Measurements from ENCODE around the gene SLC24A3.

The SLC24A3 gene

DNA sequence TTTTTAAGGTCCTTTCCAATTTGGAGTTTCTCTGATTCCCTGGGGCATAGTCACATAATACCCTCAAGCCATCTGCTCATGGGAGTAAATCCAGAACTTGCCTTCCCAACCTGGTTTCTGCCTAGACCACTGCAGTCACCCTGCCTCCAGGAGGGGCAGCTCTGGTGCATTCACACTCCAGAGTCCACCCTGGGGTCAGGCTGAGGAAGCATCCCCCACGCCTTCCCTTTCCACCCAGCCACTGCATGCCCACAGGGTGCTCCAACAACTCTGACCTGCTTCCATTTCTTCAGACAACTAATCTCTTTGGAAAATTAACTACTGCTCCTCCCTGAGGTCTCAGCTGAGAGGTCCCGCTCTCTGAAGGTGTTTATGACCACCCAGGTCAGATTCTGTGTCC lies 334.2 kb downstream of the SLC24A3 start:
- DNase-seq (ENCODE audit: low read depth): no peak

DNA sequence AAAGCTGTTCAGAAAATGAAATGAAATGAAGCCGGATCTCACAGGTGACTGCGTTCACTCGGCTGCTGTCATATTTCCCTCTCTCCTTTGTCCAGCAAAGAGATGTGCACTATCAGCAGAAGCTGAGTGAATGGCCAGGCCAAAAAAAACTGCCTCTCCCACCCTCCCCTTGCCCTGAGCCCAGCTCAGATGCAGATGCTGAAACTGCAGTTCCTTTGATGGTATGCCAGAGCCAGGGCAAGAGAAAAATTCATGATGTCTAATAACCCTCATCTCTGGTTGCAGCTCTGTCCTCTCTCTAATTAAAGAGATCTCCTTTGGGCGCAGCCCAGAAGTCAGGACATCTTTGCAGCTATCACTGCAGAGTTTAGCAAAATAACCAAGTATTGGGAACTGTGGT lies 335.1 kb downstream of the SLC24A3 start:
- DNase-seq (ENCODE audit: low read depth): no peak

DNA sequence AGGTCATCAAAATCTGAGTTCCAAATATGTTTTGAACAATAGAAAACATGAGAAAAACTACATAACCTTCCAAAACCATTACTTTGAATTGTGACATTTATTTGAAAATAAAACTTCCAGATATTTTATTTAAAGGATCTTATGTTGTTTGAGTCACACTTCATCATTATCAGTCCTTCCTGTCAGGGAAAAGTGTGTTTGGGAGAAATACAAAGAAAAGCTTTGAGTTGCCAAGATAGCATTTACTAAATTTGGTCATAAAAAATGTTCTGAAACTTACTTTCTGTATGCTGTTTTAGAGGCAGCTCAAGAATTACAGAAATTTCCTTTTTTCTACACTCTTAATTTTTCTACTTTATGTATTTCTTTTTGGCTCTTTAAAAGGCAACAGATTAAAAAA lies 337.5 kb downstream of the SLC24A3 start:
- no peak for DNase-seq (ENCODE audit: low read depth)

DNA sequence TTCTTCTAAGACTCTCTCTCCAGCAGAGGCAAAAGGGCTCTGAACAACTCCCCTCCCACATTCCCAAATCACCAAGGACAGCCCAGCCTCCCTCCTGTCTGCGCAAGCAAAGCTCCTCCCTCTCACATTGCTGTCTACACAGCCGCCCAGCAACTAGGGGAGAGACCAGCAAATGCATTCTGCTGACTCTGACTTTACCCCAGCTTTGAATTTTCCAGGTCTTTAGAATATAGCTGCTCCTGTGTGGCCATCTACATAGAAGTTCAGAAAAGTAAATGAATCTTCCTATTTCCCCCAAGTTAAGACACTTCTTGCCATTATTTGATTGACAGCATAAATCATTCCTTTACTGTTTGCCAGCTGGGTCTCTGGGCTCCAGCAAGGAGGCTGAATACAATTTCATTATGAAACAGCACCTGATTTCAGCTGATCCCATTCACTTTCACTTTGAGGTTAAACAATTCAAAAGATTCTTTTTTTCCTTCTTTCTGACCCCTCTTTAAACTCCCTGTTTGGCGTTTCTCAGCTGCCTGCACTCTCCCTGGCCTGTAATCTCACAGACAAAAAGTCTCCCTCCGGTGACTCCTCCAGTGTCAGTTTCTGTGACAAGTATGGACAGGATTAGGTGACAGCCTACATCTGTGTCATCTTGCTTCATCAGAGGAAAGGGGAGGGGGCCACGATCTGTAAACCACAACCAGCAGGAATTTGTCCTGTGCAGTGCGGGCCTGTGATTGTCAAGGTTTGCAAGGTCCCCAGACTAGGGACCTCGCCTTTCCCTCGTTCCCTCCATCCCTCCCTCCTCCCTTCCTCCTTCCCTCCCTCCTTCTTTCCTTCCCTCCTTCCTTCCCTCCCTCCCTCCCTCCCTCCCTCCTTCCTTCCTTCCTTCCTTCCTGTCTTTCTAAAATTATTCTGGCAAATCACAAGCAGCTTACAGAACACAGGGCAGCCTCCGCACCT lies 340.1 kb downstream of the SLC24A3 start:
- no peak for DNase-seq (ENCODE audit: low read depth)

DNA sequence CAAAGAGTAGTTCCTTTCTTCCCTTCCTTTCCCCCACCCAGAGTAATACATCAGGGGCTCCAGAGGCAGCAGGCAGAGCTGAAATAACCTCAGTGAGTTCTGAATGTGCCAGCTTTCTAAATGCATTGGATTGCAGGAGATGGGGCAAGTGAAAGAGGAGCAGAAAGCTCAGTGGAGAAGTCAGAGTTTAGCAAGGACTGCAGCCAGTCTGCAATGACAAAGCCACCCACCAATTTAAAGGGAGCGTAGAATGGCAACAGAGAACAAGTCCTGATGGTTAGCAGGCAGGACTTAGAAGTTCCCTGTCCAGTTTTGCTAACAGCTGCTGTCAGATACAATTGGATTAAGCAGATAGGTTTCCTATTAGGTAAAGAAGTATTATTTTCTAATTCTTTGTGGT lies 342.2 kb downstream of the SLC24A3 start:
- DNase-seq (ENCODE audit: low read depth): no peak

DNA sequence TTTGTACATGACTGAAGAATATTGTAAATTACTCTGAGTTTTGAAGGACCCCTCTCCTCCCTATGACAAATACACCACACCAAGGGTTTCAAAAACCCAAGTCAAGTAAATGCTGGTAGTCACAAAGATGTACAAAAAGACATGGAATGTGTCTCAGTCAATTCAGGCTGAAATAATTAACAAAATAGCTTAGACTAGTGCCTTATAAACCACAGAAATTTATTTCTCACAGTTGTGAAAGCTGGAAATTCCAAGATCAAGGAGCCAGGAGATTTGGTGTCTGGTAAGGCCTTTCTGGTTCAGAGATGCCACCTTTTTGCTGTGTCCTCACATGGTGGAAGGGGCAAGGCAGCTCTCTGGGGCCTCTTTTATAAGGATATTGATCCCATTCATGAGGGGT lies 343.3 kb downstream of the SLC24A3 start:
- DNase-seq (ENCODE audit: low read depth): no peak

DNA sequence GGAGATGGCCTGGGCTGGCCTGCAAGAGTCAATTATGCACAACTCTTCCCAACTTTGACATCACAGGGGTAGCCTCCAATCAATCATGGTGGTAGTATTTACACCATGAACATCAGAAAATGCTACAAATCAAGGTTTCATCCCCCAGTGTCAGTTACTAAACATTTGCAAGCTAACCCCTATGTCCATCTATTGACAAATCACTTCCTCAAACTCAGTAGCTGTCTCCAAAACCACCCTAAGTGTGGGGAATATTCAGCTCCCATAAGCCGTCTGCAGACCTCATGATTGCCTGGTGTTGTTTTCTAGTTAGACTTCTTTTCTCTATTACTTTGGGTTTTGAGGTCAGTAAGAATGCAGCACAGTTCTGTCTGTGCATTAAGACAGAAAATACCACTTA lies 344.8 kb downstream of the SLC24A3 start:
- no peak for DNase-seq (ENCODE audit: low read depth)

DNA sequence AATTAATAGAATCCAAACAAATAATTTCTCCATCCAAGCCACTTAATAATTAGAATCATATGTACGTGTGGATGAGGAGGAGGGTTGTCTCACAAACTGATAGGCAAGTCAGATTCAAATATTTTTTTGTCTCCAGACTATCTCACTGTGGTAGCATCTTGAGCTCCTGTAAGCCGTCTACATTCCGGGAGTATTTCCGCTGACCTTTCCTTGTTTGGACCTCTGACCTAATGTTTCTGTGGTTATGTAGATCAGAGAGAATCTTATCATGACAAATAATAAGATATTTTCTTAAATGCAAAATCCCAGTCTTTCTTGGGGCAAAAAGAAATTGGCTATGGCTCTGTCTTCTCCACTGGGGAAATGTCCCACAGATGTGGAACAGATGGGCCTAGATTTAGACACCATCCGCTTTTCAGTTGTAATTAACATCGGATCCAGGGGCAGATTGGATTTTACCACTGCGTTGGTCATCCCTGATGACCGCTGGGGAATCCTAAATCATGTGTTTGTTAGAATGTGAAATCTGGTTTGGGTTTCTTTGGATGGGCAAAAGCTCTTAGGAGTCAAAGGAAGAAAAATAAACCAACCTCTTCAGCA lies 348.5 kb downstream of the SLC24A3 start:
- DNase-seq (ENCODE audit: low read depth): no peak

DNA sequence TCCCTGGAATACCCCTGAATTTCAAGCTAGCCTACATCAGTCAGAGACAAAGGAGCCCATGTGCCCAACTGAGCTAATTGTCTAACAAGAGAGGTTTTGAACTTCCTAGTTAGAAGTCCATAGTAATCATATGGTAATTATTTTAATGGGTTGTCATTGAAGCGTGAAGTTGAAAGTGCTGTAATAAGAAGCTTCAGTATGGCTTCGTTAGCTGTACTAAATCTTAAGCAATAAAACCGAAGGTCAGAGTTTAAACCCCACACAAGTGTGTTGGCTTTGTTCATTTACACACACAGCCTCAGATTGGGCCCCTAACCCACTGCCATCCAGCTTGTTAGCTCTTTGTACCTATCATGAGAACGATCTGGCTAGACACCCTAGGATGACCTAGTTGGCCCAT lies 350.0 kb downstream of the SLC24A3 start:
- no peak for DNase-seq (ENCODE audit: low read depth)

DNA sequence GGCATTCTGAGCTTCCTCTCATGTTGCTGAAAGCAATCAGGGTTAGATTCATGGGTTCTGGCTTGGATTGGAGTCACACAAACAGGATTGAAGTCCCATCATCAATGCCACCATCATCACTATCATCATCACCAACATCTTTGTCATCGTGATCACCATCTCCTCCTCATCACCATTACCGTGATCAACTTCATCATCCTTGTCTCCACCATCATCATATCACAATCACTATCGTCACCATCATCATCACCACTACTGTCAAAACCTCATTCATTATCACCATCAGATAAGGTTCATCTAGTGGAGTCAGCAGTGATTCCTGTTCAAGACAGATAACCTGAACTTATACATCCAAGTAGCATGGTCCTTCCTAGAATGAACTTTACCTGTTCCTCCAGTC lies 351.8 kb downstream of the SLC24A3 start:
- DNase-seq (ENCODE audit: low read depth): no peak

DNA sequence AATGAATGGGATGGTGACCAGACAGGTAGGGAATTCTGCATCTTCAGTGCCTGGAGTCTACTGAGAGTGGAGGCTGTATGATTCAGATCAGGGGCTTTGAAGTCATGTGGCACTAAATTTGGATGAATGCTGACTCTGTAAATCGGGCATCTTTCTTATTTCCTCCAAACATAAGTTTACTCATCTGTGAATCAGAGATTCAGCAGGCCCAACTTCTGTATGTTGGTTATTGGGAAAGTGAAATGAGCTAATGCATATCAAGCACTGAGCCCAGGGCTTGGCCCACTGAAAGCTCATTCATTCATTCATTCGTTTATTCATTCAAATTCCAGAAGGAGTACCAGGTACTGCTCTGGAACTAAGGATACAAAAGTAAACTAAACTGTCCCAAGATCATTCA lies 353.3 kb downstream of the SLC24A3 start:
- no peak for DNase-seq (ENCODE audit: low read depth)

DNA sequence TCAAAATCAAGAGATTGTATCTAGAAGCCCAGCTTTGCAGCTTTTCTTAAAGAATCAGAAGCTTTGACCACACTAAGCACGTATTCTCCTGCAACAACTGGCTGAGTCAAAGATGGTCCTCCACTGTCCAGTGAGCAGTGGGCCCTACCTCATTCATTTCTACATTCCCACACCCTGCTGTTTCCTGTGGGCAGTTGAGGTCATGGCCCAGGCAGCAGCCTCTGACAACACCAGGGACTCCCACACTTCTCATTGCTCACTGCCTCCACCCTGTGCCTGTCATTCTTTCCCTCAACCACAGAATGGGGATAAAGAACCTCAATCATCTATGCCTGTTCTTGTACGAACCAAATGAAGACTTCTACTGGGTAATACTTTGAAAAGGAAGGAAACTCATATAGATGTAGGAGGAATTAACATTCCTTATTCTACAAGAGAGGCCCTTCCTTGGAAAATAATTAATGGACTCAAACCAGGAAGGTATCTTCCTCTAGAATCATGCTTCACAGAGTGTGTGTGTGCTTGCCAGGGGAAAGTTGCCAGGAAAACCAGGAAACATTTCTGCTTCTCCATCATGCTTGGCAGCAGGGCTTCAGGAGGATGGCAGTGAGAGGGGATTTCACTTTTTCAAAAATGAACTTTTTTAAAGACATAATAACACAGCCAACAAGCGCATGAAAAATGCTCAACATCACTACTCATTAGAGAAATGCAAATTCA lies 353.9 kb downstream of the SLC24A3 start:
- no peak for DNase-seq (ENCODE audit: low read depth)

DNA sequence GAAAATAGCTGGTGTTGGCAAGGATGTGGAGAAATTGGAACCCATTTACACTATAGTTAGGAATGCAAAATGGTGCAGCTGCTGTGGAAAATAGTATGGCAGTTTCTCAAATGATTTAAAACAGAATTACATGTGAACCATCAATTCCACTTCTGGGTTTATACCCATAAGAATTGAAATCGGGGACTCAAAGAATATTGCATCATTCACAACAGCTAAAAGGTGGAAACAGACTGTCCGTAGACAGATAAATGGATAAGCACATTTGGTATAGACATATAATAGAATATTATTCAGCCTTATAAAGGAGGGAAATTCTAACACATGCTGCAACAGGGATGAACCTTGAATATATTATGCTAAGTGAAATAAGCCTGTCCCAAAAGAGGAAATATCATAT lies 355.7 kb downstream of the SLC24A3 start:
- no peak for DNase-seq (ENCODE audit: low read depth)

DNA sequence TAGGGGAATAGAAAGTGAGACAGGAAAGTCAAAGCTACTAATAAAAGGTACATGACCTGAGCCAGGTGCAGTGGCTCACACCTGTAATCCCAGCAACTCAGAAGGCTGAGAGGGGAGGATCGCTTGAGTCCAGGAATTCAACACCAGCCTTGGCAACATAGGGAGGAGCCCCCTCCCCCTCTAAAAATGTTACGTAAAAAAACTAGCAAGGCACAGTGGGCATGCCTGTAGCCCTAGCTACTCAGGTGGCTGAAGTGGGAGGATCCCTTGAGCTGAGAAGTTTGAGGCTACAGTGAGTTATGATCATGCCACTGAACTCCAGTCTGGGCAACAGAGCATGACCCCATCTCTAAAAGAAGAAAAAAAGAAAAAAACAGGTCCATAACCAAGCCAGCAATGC lies 359.6 kb downstream of the SLC24A3 start:
- DNase-seq (ENCODE audit: low read depth): no peak

DNA sequence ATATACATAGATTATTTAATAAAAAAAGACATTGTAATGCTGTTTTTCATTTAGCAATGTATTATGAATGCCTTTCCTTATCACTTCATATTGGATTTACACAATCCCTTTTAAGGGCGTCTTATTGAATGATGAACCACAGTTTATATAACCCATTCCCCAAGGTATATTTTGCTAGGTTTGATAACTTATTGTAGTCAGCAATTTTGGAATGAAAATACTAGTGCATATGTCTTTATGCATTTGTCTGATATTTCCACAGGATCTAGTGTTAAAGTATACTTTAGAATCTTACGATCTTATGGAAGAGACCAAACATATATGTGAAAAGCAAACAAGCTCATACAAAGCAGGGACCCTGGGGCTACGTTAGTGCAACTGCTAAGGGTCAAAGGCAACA lies 365.2 kb downstream of the SLC24A3 start:
- no peak for DNase-seq (ENCODE audit: low read depth)

DNA sequence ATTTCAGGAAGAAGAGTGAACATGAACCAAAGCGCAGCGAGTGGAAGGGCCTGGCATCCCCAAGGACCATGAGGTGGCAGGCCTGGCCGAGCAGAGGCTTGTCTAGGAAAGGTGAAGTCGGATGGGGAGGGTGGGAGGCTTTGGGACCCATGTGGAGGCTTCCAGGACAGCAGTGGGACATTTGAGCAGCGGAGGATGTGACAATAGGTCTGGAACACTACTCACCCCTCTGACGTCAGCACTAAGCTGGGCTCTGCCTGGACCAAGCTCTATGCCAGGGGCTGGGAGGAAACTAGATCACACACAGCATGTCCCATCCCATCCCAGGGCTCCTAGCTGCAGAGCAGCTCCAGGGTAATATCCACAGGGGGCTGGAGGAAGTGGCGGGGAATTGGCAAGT lies 370.3 kb downstream of the SLC24A3 start:
- DNase-seq (ENCODE audit: low read depth): no peak

DNA sequence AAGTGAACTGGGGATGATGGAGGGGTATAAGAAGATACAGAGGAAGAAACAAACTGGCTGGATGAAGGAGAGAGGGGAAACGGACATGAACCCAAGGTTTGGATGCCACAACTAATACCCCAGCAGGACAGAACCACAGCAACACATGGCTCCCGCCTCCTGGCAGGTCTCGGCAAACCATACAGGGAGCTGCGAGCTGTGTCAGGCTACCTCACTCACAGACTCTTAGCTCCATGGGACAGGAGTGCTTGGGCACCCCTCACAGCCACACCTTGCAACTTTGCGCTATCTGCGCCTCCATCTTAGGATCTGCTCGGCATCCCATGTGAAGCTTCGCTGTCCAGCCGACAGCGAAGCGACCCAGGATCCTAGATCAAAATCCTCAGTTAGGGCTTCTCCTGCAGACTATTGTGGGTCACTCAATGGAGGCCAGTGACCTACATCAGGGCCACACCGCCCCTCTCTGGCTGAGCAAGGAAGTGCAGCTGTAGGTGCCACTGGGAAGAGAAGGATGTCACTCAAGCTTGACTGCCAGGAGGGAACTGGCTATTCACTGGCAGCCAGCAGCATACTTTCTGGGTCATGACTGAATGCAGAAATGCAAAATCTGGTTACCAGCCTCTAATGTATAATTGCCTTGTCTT lies 371.2 kb downstream of the SLC24A3 start:
- DNase-seq (ENCODE audit: low read depth): no peak

DNA sequence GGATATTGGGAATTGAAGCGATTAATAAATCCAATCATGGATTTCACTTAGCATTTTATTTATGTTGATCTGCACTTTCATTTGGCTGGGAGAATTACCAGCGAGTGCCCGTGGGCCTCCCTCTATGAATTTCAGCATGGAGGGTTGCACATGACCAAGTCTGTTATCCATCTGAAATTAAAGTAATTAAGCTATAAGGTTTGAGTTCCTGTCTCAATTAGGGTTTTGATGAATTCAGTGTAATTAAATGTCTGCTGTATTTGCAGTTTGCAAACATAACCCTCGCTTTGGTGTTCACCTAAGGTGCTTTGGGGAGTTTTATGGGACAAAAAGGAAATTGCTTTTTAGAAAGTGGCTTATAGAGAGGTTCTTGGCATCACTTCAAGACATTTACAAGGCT lies 375.8 kb downstream of the SLC24A3 start:
- no peak for DNase-seq (ENCODE audit: low read depth)

DNA sequence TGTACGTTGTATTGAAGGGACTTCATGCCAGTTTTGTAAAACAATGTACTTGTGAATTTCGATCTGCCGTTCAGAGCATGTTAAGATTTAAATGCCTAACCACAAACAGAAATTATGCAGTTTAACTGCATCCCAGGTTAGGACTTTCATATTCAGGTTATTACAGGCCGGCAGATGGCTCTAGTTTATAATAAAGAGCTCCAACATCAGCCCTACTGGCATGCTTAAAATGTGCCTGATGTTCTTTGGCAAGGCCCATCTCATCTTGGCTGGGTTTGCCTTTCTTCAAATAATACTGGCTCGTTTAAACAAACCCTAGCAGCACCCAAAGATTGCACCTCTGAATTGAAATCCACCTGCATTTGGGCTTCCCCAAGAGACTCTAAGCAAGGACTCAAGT lies 376.3 kb downstream of the SLC24A3 start:
- DNase-seq (ENCODE audit: low read depth): no peak

DNA sequence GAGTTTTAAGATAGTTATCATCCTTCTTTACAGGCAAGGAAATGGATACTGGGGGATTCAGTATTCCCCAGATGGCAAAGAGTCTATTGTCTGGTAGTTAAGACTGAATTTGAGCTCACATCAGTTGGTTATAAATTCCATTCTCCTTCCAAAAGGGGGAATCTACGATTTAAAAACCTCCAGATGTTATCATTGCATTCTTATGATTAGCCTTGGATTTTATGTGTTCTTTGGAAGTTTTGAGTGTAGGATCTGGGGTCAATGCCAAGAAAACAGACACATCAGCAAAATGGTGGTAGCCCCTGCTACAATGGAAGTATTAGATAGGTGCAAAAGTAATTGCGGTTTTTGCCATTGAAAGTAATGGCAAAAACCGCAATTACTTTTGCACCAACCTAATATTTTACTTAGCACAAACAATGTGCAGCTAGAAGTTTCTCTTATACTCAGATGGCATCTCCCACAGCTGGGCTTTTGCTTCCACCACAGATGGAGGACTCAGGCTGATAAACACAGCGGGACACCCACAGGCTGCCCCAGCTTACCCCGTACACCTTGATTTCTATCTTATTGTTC lies 377.4 kb downstream of the SLC24A3 start:
- DNase-seq (ENCODE audit: low read depth): no peak

DNA sequence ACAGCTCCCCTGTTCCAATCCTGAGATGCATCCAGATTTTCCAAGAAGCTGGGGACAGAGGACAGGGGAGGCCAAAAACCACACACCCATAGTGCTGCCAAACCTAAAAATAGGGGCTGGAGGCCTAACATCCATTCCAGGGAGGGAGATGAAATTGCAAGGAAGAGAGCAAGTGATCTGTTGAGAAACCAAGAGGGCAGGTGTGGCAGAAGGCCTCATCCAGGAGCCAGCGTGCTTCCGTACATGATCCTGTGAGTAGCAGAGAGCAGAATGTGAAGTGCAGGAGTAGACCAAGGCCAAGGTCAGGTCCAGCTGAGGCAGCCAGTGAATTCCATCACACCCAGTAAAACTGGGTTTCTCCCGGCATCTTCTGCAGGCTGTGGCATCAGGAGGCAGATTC lies 377.9 kb downstream of the SLC24A3 start:
- no peak for DNase-seq (ENCODE audit: low read depth)

DNA sequence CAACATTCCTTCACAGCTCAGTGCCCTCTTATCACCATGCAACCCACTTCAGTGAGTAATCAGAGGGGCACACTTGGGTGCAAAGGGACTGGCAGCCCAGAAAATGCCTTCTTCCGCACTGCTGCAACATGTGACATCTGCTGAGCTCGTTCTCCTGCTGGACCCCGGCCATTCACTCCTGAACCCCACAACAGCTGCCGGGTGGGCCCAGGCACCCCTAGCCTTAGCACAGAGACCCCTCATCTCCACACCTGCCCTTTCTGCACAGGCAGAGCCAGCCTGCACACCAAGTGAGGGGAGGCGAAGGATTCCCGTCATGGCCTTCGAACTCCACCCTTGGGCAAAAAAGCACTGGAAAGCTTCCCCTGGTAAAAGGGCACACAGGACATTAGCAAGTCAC lies 381.3 kb downstream of the SLC24A3 start:
- no peak for DNase-seq (ENCODE audit: low read depth)
